Measurements from ENCODE around the gene ORAI2. TPM values are rescaled to one million over a fixed set of nuclear protein-coding genes. Genes with fewer than 3 reads are reported as not detected.
"Not testable (repeated sequence)": the region's sequence is repeated elsewhere in the genome, so short reads cannot be mapped to it uniquely, and the experiment has no call there.

ORAI2 gene
- total and polyA plus RNA-seq, 4 donors = 7.6 to 48.9 (median 27.4) TPM

GRCh38 chr7:102496861-102497260 lies 63.5 kb downstream of the ORAI2 start:
- H3K9me3 ChIP-seq (ENCODE audit: control insufficient read depth in 4 of 4, insufficient read depth in 3 of 4, low read length in 3 of 4); DNase-seq; H3K27ac ChIP-seq (ENCODE audit: low read depth in 1 of 2, low read length in 1 of 2); H3K4me3 ChIP-seq; H3K4me1 ChIP-seq (ENCODE audit: control insufficient read depth in 5 of 5, insufficient read depth in 5 of 5, low read length in 5 of 5); H3K27me3 ChIP-seq (ENCODE audit: control insufficient read depth in 3 of 3, insufficient read depth in 3 of 3, low read length in 2 of 3); H3K36me3 ChIP-seq (ENCODE audit: control insufficient read depth in 4 of 4, insufficient read depth in 4 of 4, low read length in 4 of 4); H3K9ac ChIP-seq (ENCODE audit: insufficient read depth in 1 of 2, low read length in 2 of 2); ATAC-seq (ENCODE audit: insufficient read depth, low FRiP score): not testable (repeated sequence)
- 65 to 67% methylated on average over 3 of the region's 10 CpGs for WGBS, 2 donors

- H3K36me3 ChIP-seq (ENCODE audit: control insufficient read depth in 4 of 4, insufficient read depth in 4 of 4, low read length in 4 of 4); DNase-seq; H3K27me3 ChIP-seq (ENCODE audit: control insufficient read depth in 3 of 3, insufficient read depth in 3 of 3, low read length in 2 of 3); H3K9ac ChIP-seq (ENCODE audit: insufficient read depth in 1 of 2, low read length in 2 of 2); H3K4me1 ChIP-seq (ENCODE audit: control insufficient read depth in 5 of 5, insufficient read depth in 5 of 5, low read length in 5 of 5); ATAC-seq (ENCODE audit: insufficient read depth, low FRiP score); H3K27ac ChIP-seq (ENCODE audit: low read depth in 1 of 2, low read length in 1 of 2); H3K9me3 ChIP-seq (ENCODE audit: control insufficient read depth in 4 of 4, insufficient read depth in 3 of 4, low read length in 3 of 4); H3K4me3 ChIP-seq: not testable (repeated sequence)
- 73 to 93% methylated on average over 1 of the region's 5 CpGs for WGBS, 2 donors
These were observed 63.9 kb downstream of the ORAI2 start for GRCh38 chr7:102497308-102497707.

DNA sequence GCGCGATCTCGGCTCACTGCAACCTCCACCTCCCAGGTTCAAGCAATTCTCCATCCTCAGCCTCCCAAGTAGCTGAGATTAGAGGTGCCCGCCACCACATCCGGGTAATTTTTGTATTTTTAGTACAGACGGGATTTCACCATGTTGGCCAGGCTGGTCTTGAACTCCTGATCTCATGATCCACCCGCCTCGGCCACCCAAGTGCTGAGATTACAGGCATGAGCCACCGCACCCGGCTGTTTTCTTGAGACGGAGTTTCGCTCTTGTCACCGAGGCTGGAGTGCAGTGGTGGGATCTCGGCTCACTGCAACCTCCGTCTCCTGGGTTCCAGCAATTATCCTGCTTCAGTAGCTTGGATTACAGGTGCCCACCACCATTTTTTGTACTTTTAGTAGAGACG lies 64.9 kb downstream of the ORAI2 start:
- H3K9ac ChIP-seq (ENCODE audit: insufficient read depth in 1 of 2, low read length in 2 of 2); H3K36me3 ChIP-seq (ENCODE audit: control insufficient read depth in 4 of 4, insufficient read depth in 4 of 4, low read length in 4 of 4); H3K27me3 ChIP-seq (ENCODE audit: control insufficient read depth in 3 of 3, insufficient read depth in 3 of 3, low read length in 2 of 3); H3K4me1 ChIP-seq (ENCODE audit: control insufficient read depth in 5 of 5, insufficient read depth in 5 of 5, low read length in 5 of 5); ATAC-seq (ENCODE audit: insufficient read depth, low FRiP score); H3K4me3 ChIP-seq; DNase-seq; H3K27ac ChIP-seq (ENCODE audit: low read depth in 1 of 2, low read length in 1 of 2); H3K9me3 ChIP-seq (ENCODE audit: control insufficient read depth in 4 of 4, insufficient read depth in 3 of 4, low read length in 3 of 4): not testable (repeated sequence)
- 90 to 98% methylated on average over 11 of the region's 16 CpGs for WGBS, 2 donors

- H3K27me3 ChIP-seq (ENCODE audit: control insufficient read depth in 3 of 3, insufficient read depth in 3 of 3, low read length in 2 of 3); H3K9me3 ChIP-seq (ENCODE audit: control insufficient read depth in 4 of 4, insufficient read depth in 3 of 4, low read length in 3 of 4); DNase-seq; ATAC-seq (ENCODE audit: insufficient read depth, low FRiP score); H3K4me1 ChIP-seq (ENCODE audit: control insufficient read depth in 5 of 5, insufficient read depth in 5 of 5, low read length in 5 of 5); H3K4me3 ChIP-seq; H3K36me3 ChIP-seq (ENCODE audit: control insufficient read depth in 4 of 4, insufficient read depth in 4 of 4, low read length in 4 of 4); H3K27ac ChIP-seq (ENCODE audit: low read depth in 1 of 2, low read length in 1 of 2); H3K9ac ChIP-seq (ENCODE audit: insufficient read depth in 1 of 2, low read length in 2 of 2): not testable (repeated sequence)
- no CpG with 5 or more reads among the region's 12 CpGs for WGBS, 2 donors
These were observed 69.8 kb downstream of the ORAI2 start for GRCh38 chr7:102503141-102503540.

DNA sequence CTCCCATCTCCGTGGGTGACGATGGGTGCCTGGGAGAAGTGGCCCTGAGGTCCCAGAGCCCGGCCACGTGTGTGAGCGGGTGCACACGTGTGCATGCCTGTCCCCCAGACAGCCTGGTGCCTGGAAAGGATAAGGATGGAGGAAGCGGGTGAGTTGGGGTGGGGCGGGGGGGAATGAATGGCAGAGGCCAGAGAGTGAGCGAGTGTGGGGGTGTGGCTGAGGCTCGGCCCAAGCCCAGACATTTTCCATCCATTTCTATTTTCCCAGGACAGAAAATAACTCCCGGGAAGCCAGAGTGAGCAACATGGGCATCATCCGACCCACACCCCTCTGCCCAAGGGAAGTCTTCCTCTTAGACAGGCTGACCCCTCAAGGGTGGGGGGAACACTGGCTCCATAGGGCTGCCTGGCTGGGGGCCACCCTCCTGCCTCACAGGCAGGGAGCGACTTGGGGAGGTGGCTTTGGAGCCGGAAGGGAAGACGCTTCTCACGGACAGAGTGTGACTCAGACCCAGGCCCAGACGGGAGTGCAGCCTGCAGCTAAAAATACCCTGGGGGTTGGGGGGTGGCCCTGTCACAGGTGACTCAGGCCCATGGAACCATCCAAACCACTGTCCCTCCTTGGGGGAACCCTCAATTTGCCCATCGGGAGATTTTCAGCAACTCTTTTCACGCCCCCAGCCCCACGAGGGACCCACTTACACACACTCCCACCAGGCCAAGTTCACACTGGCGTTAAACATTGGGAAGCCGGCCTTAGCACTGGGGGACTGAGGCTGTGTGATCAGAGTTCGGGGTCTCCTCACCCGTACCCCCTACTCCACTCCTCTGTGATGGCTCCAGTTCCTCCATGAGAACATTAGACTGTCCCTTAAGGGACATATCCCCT lies 72.2 kb downstream of the ORAI2 start:
- H3K9me3 ChIP-seq (ENCODE audit: control insufficient read depth in 4 of 4, insufficient read depth in 3 of 4, low read length in 3 of 4) = not testable (repeated sequence)

More for the DNA sequence above, 72.2 kb downstream of the ORAI2 start:
- WGBS, 2 donors = 88 to 92% methylated on average over 5 of the region's 24 CpGs
- H3K9ac ChIP-seq (ENCODE audit: insufficient read depth in 1 of 2, low read length in 2 of 2); DNase-seq; H3K27ac ChIP-seq (ENCODE audit: low read depth in 1 of 2, low read length in 1 of 2); ATAC-seq (ENCODE audit: insufficient read depth, low FRiP score); H3K27me3 ChIP-seq (ENCODE audit: control insufficient read depth in 3 of 3, insufficient read depth in 3 of 3, low read length in 2 of 3); H3K4me1 ChIP-seq (ENCODE audit: control insufficient read depth in 5 of 5, insufficient read depth in 5 of 5, low read length in 5 of 5); H3K36me3 ChIP-seq (ENCODE audit: control insufficient read depth in 4 of 4, insufficient read depth in 4 of 4, low read length in 4 of 4); H3K4me3 ChIP-seq: not testable (repeated sequence)

Small RNAs within 50 kb of the gene (small RNA-seq; reads per million reads assigned to genes)
- gene MIR548O (ENCODE audit: low replicate concordance) = not detected

Other genes starting within 250 kb of the ORAI2 start
- 1 to 10 TPM; 3.3 to 9.7 TPM for gene SH2B2, start 146.7 kb upstream of the ORAI2 start, total RNA-seq
- 1 to 10 TPM; 5.1 to 9.4 TPM for gene SH2B2, start 146.7 kb upstream of the ORAI2 start, polyA plus RNA-seq
- gene SPDYE6, start 77.1 kb upstream of the ORAI2 start, total RNA-seq = not detected
- under 1 TPM; 0.08 to 0.10 TPM for gene SPDYE6, start 77.1 kb upstream of the ORAI2 start, polyA plus RNA-seq
- gene PRKRIP1, start 37.2 kb upstream of the ORAI2 start, total RNA-seq = 10 to 100 TPM; 21.4 to 29.2 TPM
- gene PRKRIP1, start 37.2 kb upstream of the ORAI2 start, polyA plus RNA-seq = 10 to 100 TPM; 14.6 to 25.7 TPM
- 10 to 100 TPM; 10.2 to 13.8 TPM for gene ALKBH4, start 31.3 kb downstream of the ORAI2 start, total RNA-seq
- 10 to 100 TPM in 1 of 2 donors, 1 to 10 TPM in 1; 7.9 to 10.3 TPM for gene ALKBH4, start 31.3 kb downstream of the ORAI2 start, polyA plus RNA-seq
- gene LRWD1, start 31.4 kb downstream of the ORAI2 start, total RNA-seq = 10 to 100 TPM; 23.5 to 28.4 TPM
- gene LRWD1, start 31.4 kb downstream of the ORAI2 start, polyA plus RNA-seq = 10 to 100 TPM; 12.3 to 31.5 TPM
- gene POLR2J, start 45.3 kb downstream of the ORAI2 start, total RNA-seq = 10 to 100 TPM; 10.3 to 45.0 TPM
- 100 to 1,000 TPM in 1 of 2 donors, 10 to 100 TPM in 1; 66.2 to 151 TPM for gene POLR2J, start 45.3 kb downstream of the ORAI2 start, polyA plus RNA-seq
- 10 to 100 TPM in 1 of 2 donors, 1 to 10 TPM in 1; 9.7 to 11.4 TPM for gene RASA4B, start 84.2 kb downstream of the ORAI2 start, total RNA-seq
- 10 to 100 TPM in 1 of 2 donors, 1 to 10 TPM in 1; 7.3 to 24.6 TPM for gene RASA4B, start 84.2 kb downstream of the ORAI2 start, polyA plus RNA-seq
- gene UPK3BL2, start 110.1 kb downstream of the ORAI2 start, total RNA-seq = 10 to 100 TPM; 17.4 to 23.7 TPM
- gene UPK3BL2, start 110.1 kb downstream of the ORAI2 start, polyA plus RNA-seq = 10 to 100 TPM; 12.5 to 17.3 TPM
- under 1 TPM; 0.23 to 0.34 TPM for gene SPDYE2, start 117.7 kb downstream of the ORAI2 start, total RNA-seq
- gene SPDYE2, start 117.7 kb downstream of the ORAI2 start, polyA plus RNA-seq = under 1 TPM in 1 of 2 donors, not detected in 1; 0.14 TPM
- gene POLR2J3, start 139.0 kb downstream of the ORAI2 start, total RNA-seq = 10 to 100 TPM; 34.5 to 51.3 TPM
- gene POLR2J3, start 139.0 kb downstream of the ORAI2 start, polyA plus RNA-seq = 100 to 1,000 TPM in 1 of 2 donors, 10 to 100 TPM in 1; 47.5 to 126 TPM
- gene RASA4, start 183.2 kb downstream of the ORAI2 start, total RNA-seq = 10 to 100 TPM; 21.0 to 31.2 TPM
- 10 to 100 TPM; 15.4 to 56.2 TPM for gene RASA4, start 183.2 kb downstream of the ORAI2 start, polyA plus RNA-seq
- 10 to 100 TPM; 11.2 to 27.0 TPM for gene UPK3BL1, start 209.2 kb downstream of the ORAI2 start, total RNA-seq
- 10 to 100 TPM; 18.5 to 54.3 TPM for gene UPK3BL1, start 209.2 kb downstream of the ORAI2 start, polyA plus RNA-seq
- not detected for gene SPDYE2B, start 216.7 kb downstream of the ORAI2 start, total RNA-seq
- gene SPDYE2B, start 216.7 kb downstream of the ORAI2 start, polyA plus RNA-seq = not detected
- gene POLR2J2, start 238.1 kb downstream of the ORAI2 start, total RNA-seq = 1 to 10 TPM; 6.9 to 9.9 TPM
- 1 to 10 TPM; 1.3 to 6.3 TPM for gene POLR2J2, start 238.1 kb downstream of the ORAI2 start, polyA plus RNA-seq

Measured in lung (tissue), 11 donors.